Esophagus squamous epithelium (tissue), 5 donors: ENCODE results near the gene PLPPR2. TPM values are rescaled to one million over a fixed set of nuclear protein-coding genes. Genes with fewer than 3 reads are reported as not detected.

Source experiments
- DNase-seq: peaks from one replicate; lab custom pipeline; 2025; lab: John Stamatoyannopoulos, UW
- H3K27ac ChIP-seq, 4 donors: fragments of 200-600 bp; sonication (generic); one replicate each; pipeline ENCODE4 v1.5.1; 2016 to 2019; ENCODE audit warnings: mild to moderate bottlenecking in 1 of 4
- H3K27me3 ChIP-seq, 4 donors: fragments of 200-600 bp; sonication (generic); 1 replicate in 3 of 4; 2 replicates in 1 of 4; pipeline versions ENCODE4 v1.5.1 to v1.6.0; 2017 to 2021; ENCODE audit warnings: antibody characterized with exemption in 1 of 4
- H3K36me3 ChIP-seq, 3 donors: fragments of 200-600 bp; sonication (generic); one replicate each; pipeline ENCODE4 v1.5.1; 2016 to 2019
- H3K4me1 ChIP-seq, 3 donors: fragments of 200-600 bp; sonication (generic); one replicate each; pipeline ENCODE4 v1.5.1; 2017 to 2019
- H3K4me3 ChIP-seq, 4 donors: fragments of 200-600 bp; sonication (generic); 1 replicate in 3 of 4; 2 replicates in 1 of 4; pipeline ENCODE4 v1.5.1; 2016 to 2019; ENCODE audit warnings: mild to moderate bottlenecking in 2 of 4, moderate library complexity in 1 of 4
- H3K9me3 ChIP-seq, 3 donors: fragments of 200-600 bp; sonication (generic); one replicate each; pipeline ENCODE4 v1.5.1; 2016 to 2019
- POLR2A ChIP-seq, 4 donors: fragments of 450-650 bp; IDR thresholded peaks; one replicate each; pipeline ENCODE4 v1.6.1; 2017; ENCODE audit warnings: antibody characterized with exemption in 4 of 4, mild to moderate bottlenecking in 4 of 4, moderate library complexity in 3 of 4
- WGBS, 2 donors: methylation state at CpG; one replicate each; pipeline ENCODE4 v1.1.5; 2018; 5-methylcytosine and 5-hydroxymethylcytosine counted together
- intact Hi-C: fragments of 100-400 bp; cut with DNase I; formaldehyde crosslinking; loops from one replicate; pipeline ENCODE4 v1.15.0; 2022
- total RNA-seq, 4 donors: library from RNA; depleted of rRNA; stranded (reverse); fragments of >200 nt; gene quantifications; one replicate each; pipeline ENCODE4 v1.1.0, GENCODE V29; 2016
- TF ChIP-seq, protein P1 (sequence below), 6 experiments: fragments of 450-650 bp in 4 of 6; fragments of 200-600 bp in 2 of 6; sonication (generic) in 2 of 6; IDR thresholded peaks; one replicate each; pipeline ENCODE4 v1.5.1; 2016 to 2019; ENCODE audit warnings: antibody characterized with exemption in 6 of 6, mild to moderate bottlenecking in 4 of 6, moderate library complexity in 4 of 6
- donor health status: DM: yes; HTN: yes; CAD: no.

PLPPR2 gene
- total RNA-seq, 4 donors from 2014 or later, result 5.1 to 14.2 (median 9.7) TPM

DNA sequence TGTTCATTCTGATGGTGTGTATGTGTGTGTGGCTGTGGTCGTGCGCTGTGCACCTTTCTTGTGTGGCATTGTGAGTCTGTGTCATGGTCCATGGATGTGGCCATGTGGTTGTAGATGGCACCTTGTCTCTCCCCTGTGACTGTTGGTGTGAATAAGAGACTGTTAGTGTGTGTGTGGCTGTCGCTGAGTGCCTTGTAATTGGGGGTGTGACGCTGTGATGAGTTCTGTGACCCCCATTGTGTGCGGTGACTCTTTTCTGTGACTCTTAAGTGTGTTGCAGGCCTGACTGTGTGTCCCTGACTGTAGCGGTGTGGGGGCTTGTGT lies 804 bp downstream of the PLPPR2 start:
- Histone ChIP-seq H3K27ac (peak overlapping the region in 1 of 4 donors; percentile 69), H3K27me3 (no peaks in the 10 kb centered on the region), H3K4me1 (peaks cover 0 to 40% (median 3%) of the 10 kb centered on the region in 3 donors), H3K9me3 (no peaks in the 10 kb centered on the region), H3K4me3 (peak overlapping the region; percentile 55 to 78 (median 66)), H3K36me3 (peaks cover 0 to 7% (median 0%) of the 10 kb centered on the region in 3 donors)
- 58 to 78% methylated on average over 2 to 6 of the region's 6 CpGs for WGBS, 2 donors
- TF ChIP-seq, protein P1, sequence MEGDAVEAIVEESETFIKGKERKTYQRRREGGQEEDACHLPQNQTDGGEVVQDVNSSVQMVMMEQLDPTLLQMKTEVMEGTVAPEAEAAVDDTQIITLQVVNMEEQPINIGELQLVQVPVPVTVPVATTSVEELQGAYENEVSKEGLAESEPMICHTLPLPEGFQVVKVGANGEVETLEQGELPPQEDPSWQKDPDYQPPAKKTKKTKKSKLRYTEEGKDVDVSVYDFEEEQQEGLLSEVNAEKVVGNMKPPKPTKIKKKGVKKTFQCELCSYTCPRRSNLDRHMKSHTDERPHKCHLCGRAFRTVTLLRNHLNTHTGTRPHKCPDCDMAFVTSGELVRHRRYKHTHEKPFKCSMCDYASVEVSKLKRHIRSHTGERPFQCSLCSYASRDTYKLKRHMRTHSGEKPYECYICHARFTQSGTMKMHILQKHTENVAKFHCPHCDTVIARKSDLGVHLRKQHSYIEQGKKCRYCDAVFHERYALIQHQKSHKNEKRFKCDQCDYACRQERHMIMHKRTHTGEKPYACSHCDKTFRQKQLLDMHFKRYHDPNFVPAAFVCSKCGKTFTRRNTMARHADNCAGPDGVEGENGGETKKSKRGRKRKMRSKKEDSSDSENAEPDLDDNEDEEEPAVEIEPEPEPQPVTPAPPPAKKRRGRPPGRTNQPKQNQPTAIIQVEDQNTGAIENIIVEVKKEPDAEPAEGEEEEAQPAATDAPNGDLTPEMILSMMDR (IDR thresholded peaks at IDR 0.05), result no peak
- intact Hi-C loops, result no loop called here
- DNase-seq, result no peak

DNA sequence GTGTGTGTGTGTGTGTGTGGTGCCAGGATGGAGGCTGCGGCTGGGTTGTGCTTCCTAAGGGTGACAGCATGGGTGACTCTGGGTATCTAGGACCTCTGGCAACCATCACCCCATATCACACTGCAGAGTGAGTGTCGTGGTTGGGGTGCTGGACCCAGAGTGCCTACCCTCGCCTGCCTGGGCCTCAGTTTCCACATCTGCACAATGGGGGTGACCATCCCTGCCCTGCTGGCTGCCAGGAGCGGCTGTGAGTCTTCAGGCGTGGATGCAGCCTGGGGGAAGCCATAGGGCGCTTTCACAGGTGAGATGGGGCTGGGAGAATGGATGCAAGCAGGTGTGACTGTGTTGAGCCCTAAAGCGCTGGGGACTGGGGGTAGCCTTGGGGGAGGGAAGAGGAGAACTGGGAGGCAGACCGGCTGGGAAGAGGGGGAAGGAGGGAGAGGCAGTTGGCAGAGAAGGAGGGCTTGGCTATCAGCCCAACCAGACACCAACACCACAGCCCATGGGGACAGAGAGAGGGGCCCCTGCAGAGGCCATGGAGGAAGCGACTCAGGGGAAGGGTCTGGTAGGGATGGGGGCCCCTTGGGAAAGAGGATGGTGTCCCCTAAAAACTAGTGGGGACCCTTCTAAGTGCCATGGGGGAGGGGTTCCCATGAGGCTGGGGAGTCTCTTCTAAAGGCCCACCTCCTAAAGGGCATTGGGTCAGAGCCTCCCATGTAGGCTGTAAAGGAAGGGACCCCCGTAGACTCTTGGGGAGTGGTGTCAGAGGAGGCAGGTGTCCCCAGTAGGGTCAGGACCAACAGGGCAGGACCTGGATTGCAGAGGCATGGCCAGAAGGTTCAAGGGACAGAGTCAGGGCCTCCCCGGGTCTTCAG lies 1.7 kb downstream of the PLPPR2 start:
- Histone ChIP-seq H3K4me1 (peaks cover 0 to 48% (median 3%) of the 10 kb centered on the region in 3 donors), H3K9me3 (no peaks in the 10 kb centered on the region), H3K4me3 (no peak overlapping the region), H3K27ac (no peak overlapping the region), H3K27me3 (no peaks in the 10 kb centered on the region), H3K36me3 (peaks cover 0 to 7% (median 0%) of the 10 kb centered on the region in 3 donors)
- 48 to 89% methylated on average over 4 to 9 of the region's 11 CpGs for WGBS, 2 donors
- DNase-seq, result no peak
- intact Hi-C loops, result no loop called here
- TF ChIP-seq, protein P1 (IDR thresholded peaks at IDR 0.05), result no peak
- no peak for TF ChIP-seq POLR2A (IDR thresholded peaks at IDR 0.05)

DNA sequence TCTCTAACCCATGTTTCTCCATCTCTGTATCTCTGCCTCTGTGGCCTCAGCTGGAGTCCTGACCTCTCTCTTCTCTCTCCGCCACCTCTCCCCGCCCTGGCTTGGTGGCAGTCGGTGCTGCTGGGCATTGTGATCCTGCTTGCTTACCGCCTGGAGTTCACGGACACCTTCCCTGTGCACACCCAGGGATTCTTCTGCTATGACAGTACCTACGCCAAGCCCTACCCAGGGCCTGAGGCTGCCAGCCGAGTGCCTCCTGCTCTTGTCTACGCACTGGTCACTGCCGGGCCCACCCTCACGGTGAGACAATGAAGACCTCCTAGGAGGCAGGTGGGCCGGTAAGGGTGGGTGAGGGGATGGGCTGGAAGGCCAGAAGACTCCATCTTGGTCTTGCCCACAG lies 4.2 kb downstream of the PLPPR2 start:
- Histone ChIP-seq H3K4me3 (no peak overlapping the region), H3K36me3 (peaks cover 0 to 30% (median 0%) of the 10 kb centered on the region in 3 donors), H3K9me3 (no peaks in the 10 kb centered on the region), H3K4me1 (peaks cover 0 to 48% (median 3%) of the 10 kb centered on the region in 3 donors), H3K27ac (peak overlapping the region in 2 of 4 donors; percentile 4 to 60), H3K27me3 (no peaks in the 10 kb centered on the region)
- 72 to 75% methylated on average over 4 to 8 of the region's 11 CpGs for WGBS, 2 donors
- DNase-seq, result no peak
- intact Hi-C loops, result no loop called here
- TF ChIP-seq POLR2A (IDR thresholded peaks at IDR 0.05), result no peak
- TF ChIP-seq, protein P1 (IDR thresholded peaks at IDR 0.05), result no peak

DNA sequence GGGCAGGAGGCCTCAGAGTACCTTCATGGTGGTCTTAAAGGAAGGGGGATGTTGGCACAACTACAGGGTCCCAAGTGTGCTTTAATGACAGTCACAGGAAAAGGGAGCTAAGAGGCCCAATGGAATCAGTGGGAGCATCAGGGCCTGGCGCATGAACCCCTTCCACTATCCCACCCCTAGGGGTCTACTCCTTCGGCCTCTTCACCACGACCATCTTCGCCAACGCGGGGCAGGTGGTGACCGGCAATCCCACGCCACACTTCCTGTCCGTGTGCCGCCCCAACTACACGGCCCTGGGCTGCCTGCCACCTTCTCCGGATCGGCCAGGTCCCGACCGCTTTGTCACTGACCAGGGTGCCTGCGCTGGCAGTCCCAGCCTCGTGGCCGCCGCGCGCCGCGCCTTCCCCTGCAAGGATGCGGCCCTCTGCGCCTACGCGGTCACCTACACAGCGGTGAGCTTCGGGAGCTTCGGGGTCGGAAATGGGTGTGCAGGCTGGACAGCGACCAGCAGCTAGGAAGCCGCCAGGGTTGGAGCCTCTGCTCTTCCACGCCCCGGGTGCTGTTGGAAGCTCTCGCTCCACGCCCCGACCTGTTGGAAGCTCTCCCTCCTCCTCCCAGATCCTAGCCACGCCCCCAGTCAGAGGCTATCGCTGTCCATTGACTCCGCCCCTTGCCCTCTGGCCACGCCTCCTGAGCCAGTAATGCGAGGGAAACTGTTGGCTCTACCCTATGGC lies 6.0 kb downstream of the PLPPR2 start:
- DNase-seq, result no peak
- H3K36me3 ChIP-seq, result peaks cover 0 to 48% (median 0%) of the 10 kb centered on the region in 3 donors
- peaks cover 0 to 33% (median 3%) of the 10 kb centered on the region in 3 donors for H3K4me1 ChIP-seq
- H3K4me3 ChIP-seq, result peak overlapping the region in 2 of 4 donors; percentile 1 to 23
- TF ChIP-seq, protein P1 (IDR thresholded peaks at IDR 0.05), result no peak
- TF ChIP-seq POLR2A (IDR thresholded peaks at IDR 0.05), result no peak
- H3K27ac ChIP-seq, result no peak overlapping the region
- 59 to 79% methylated on average over 7 to 16 of the region's 43 CpGs for WGBS, 2 donors
- intact Hi-C loops, result no loop called here
- H3K9me3 ChIP-seq, result no peaks in the 10 kb centered on the region
- H3K27me3 ChIP-seq, result no peaks in the 10 kb centered on the region
